Uterus (tissue), 4 donors: Measurements from ENCODE around the gene PCYOX1L. TPM values are rescaled to one million over a fixed set of nuclear protein-coding genes. Genes with fewer than 3 reads are reported as not detected.
A peak's percentile ranks its signal among the peaks of the same experiment; 100 is the strongest.

Experiments
- DNase-seq, 2 donors: peaks; one replicate each; pipeline ENCODE4 v3.0.0-alpha.2; 2019 to 2020
- H3K27ac ChIP-seq, 2 donors: fragments of 200-600 bp; sonication (generic); 1 replicate in 1 of 2; 2 replicates in 1 of 2; pipeline ENCODE4 v1.5.1; 2016 to 2018
- H3K27me3 ChIP-seq, 2 donors: fragments of 200-600 bp; sonication (generic); one replicate each; pipeline ENCODE4 v1.5.1; 2018 to 2019; ENCODE audit warnings: control low read depth in 1 of 2
- H3K36me3 ChIP-seq, 2 donors: fragments of 200-600 bp; sonication (generic); one replicate each; pipeline ENCODE4 v1.5.1; 2019; ENCODE audit warnings: control low read depth in 1 of 2
- H3K4me1 ChIP-seq, 2 donors: fragments of 200-600 bp; sonication (generic); one replicate each; pipeline ENCODE4 v1.5.1; 2018 to 2019; ENCODE audit warnings: control low read depth in 1 of 2
- H3K4me3 ChIP-seq, 2 donors: fragments of 200-600 bp; sonication (generic); 1 replicate in 1 of 2; 2 replicates in 1 of 2; pipeline ENCODE4 v1.5.1; 2018 to 2019; ENCODE audit warnings: mild to moderate bottlenecking in 1 of 2
- H3K9me3 ChIP-seq, 2 donors: fragments of 200-600 bp; sonication (generic); one replicate each; pipeline ENCODE4 v1.5.1; 2019; ENCODE audit warnings: control low read depth in 1 of 2
- CTCF ChIP-seq, 4 experiments: fragments of 200-600 bp in 2 of 4; fragments of 450-650 bp in 2 of 4; sonication (generic) in 2 of 4; IDR thresholded peaks; one replicate each; pipeline ENCODE4 v1.5.1; 2016 to 2019; ENCODE audit warnings: antibody characterized with exemption in 4 of 4, mild to moderate bottlenecking in 2 of 4, moderate library complexity in 1 of 4
- POLR2A ChIP-seq, 2 donors: fragments of 450-650 bp; IDR thresholded peaks; one replicate each; pipeline ENCODE4 v1.6.1; 2016; ENCODE audit warnings: antibody characterized with exemption in 2 of 2, mild to moderate bottlenecking in 1 of 2, moderate library complexity in 1 of 2
- intact Hi-C: fragments of 100-400 bp; cut with DNase I; formaldehyde crosslinking; loops from one replicate; pipeline ENCODE4 v1.15.1; 2023; ENCODE audit warnings: low total_unique reads
- total RNA-seq, 4 donors: library from RNA; depleted of rRNA in 3 of 4; stranded (reverse); fragments of >200 nt in 3 of 4; gene quantifications; one replicate each; pipeline versions ENCODE4 v1.1.0 to v1.2.4, GENCODE V29; 2014 to 2023
- donor health status: DM: yes; HTN: yes; CAD: no.

The PCYOX1L gene
- total RNA-seq, 4 donors from 2014 or later, result 0.59 to 8.6 (median 5.9) TPM

GRCh38 chr5:149337736-149338135 lies 20.1 kb upstream of the PCYOX1L start:
- TF ChIP-seq POLR2A (IDR thresholded peaks at IDR 0.05) (no peak), CTCF (IDR thresholded peaks at IDR 0.05) (no peak)
- Histone ChIP-seq H3K4me3 (no peak overlapping the region), H3K27ac (no peak overlapping the region), H3K9me3 (no peaks in the 10 kb centered on the region), H3K36me3 (no peaks in the 10 kb centered on the region), H3K4me1 (no peaks in the 10 kb centered on the region), H3K27me3 (no peaks in the 10 kb centered on the region)
- intact Hi-C loops, result no loop called here
- DNase-seq, result no peak

- no peaks in the 10 kb centered on the region for H3K9me3 ChIP-seq
- H3K4me3 ChIP-seq, result no peak overlapping the region
- no peaks in the 10 kb centered on the region for H3K36me3 ChIP-seq
- no peaks in the 10 kb centered on the region for H3K27me3 ChIP-seq
- H3K27ac ChIP-seq, result no peak overlapping the region
- TF ChIP-seq POLR2A (IDR thresholded peaks at IDR 0.05) (no peak), CTCF (IDR thresholded peaks at IDR 0.05) (no peak)
- no peaks in the 10 kb centered on the region for H3K4me1 ChIP-seq
- intact Hi-C loops, result no loop called here
- no peak for DNase-seq
Measured at GRCh38 chr5:149338364-149338763, 19.5 kb upstream of the PCYOX1L start.

GRCh38 chr5:149340920-149341319 lies 16.9 kb upstream of the PCYOX1L start:
- Histone ChIP-seq H3K27me3 (no peaks in the 10 kb centered on the region), H3K4me3 (no peak overlapping the region), H3K27ac (no peak overlapping the region), H3K9me3 (no peaks in the 10 kb centered on the region), H3K4me1 (peaks cover 0 to 4% of the 10 kb centered on the region in 2 donors), H3K36me3 (no peaks in the 10 kb centered on the region)
- TF ChIP-seq POLR2A (IDR thresholded peaks at IDR 0.05) (no peak), CTCF (IDR thresholded peaks at IDR 0.05) (no peak)
- intact Hi-C loops, result no loop called here
- DNase-seq, result no peak

GRCh38 chr5:149341876-149342275 lies 16.0 kb upstream of the PCYOX1L start:
- Histone ChIP-seq H3K27me3 (no peaks in the 10 kb centered on the region), H3K27ac (no peak overlapping the region), H3K9me3 (no peaks in the 10 kb centered on the region), H3K36me3 (no peaks in the 10 kb centered on the region), H3K4me3 (no peak overlapping the region), H3K4me1 (peaks cover 0 to 4% of the 10 kb centered on the region in 2 donors)
- TF ChIP-seq POLR2A (IDR thresholded peaks at IDR 0.05) (no peak), CTCF (IDR thresholded peaks at IDR 0.05) (no peak)
- no peak for DNase-seq
- intact Hi-C loops, result no loop called here

- no peaks in the 10 kb centered on the region for H3K27me3 ChIP-seq
- intact Hi-C loops, result no loop called here
- peak overlapping the region; percentile 86 to 88 for H3K27ac ChIP-seq
- no peaks in the 10 kb centered on the region for H3K36me3 ChIP-seq
- TF ChIP-seq CTCF (IDR thresholded peaks at IDR 0.05) (no peak), POLR2A (IDR thresholded peaks at IDR 0.05) (no peak)
- H3K4me3 ChIP-seq, result no peak overlapping the region
- no peak for DNase-seq
- peaks cover 4 to 7% of the 10 kb centered on the region in 2 donors for H3K4me1 ChIP-seq
- H3K9me3 ChIP-seq, result no peaks in the 10 kb centered on the region
Measured at GRCh38 chr5:149344151-149344550, 13.7 kb upstream of the PCYOX1L start.
